Measurements from ENCODE around the gene AGRN.
"Not testable (repeated sequence)": the region's sequence is repeated elsewhere in the genome, so short reads cannot be mapped to it uniquely, and the experiment has no call there.

The AGRN gene

GRCh38 chr1:1091344-1092148, 71.6 kb downstream of the AGRN start:
- no peak for DNase-seq (ENCODE audit: low read depth in 2 of 2)

GRCh38 chr1:1092149-1092855, 72.4 kb downstream of the AGRN start:
- DNase-seq (ENCODE audit: low read depth in 2 of 2) = no peak

GRCh38 chr1:1092894-1093609, 73.1 kb downstream of the AGRN start:
- no peak for DNase-seq (ENCODE audit: low read depth in 2 of 2)

GRCh38 chr1:1093610-1093943, 73.7 kb downstream of the AGRN start:
- DNase-seq (ENCODE audit: low read depth in 2 of 2) = no peak

GRCh38 chr1:1094981-1095380, 75.1 kb downstream of the AGRN start:
- no peak for DNase-seq (ENCODE audit: low read depth in 2 of 2)

- DNase-seq (ENCODE audit: low read depth in 2 of 2) = not testable (repeated sequence)
These were observed 76.2 kb downstream of the AGRN start for GRCh38 chr1:1096136-1096535.

GRCh38 chr1:1098681-1099421, 78.9 kb downstream of the AGRN start:
- no peak for DNase-seq (ENCODE audit: low read depth in 2 of 2)

GRCh38 chr1:1099506-1100183, 79.7 kb downstream of the AGRN start:
- DNase-seq (ENCODE audit: low read depth in 2 of 2) = no peak

- DNase-seq (ENCODE audit: low read depth in 2 of 2) = no peak
These were observed 80.4 kb downstream of the AGRN start for GRCh38 chr1:1100296-1100695.

- no peak for DNase-seq (ENCODE audit: low read depth in 2 of 2)
These were observed 81.6 kb downstream of the AGRN start for GRCh38 chr1:1101503-1101902.

- not testable (repeated sequence) for DNase-seq (ENCODE audit: low read depth in 2 of 2)
These were observed 84.2 kb downstream of the AGRN start for GRCh38 chr1:1104152-1104551.
